K562 (cell line): ENCODE measurements around the gene FBXO21. TPM values are rescaled to one million over a fixed set of nuclear protein-coding genes. Genes with fewer than 3 reads are reported as not detected.

Experiments used
- ATAC-seq: fragments of 200-7000 bp; cut with Tn5 transposase; 3 replicates; pipeline ENCODE4 v1.9.1; 2020; ENCODE audit warnings: moderate library complexity
- BruUV-seq: library from RNA; stranded (reverse); fragments of 400-500 nt; replicated peaks from 2 replicates; lab custom pipeline; 2021; lab: Mats Ljungman, UMichigan
- CTCF ChIA-PET: fragments of 300-600 bp; formaldehyde crosslinking; extraction: SDS; loops from one replicate; lab custom pipeline; 2021; ENCODE audit warnings: low intra/inter-chr PET ratio; lab: Yijun Ruan, JAX
- POLR2A ChIA-PET: fragments of 300-600, 350-650 bp; sonication (Branson Sonifier 250); formaldehyde crosslinking; extraction: SDS; loops from one replicate; lab custom pipeline; 2021; ENCODE audit warnings: antibody characterized with exemption, inconsistent platforms; lab: Yijun Ruan, JAX
- DNase-seq, 4 experiments: peaks; one replicate each; pipeline versions ENCODE4 v3.0.0 to v3.0.0-alpha.2; 2011 to 2018; ENCODE audit warnings: low spot score in 3 of 4, mixed read lengths in 3 of 4; ENCODE audit errors: extremely low read depth in 1 of 4
- FAIRE-seq: peaks from 2 replicates; lab custom pipeline; 2011; peaks lifted over from hg19 to GRCh38; lab: Jason Lieb, UNC
- H2AFZ ChIP-seq: 2 replicates; pipeline ENCODE4 v1.6.0; 2011; ENCODE audit warnings: low read depth, low read length, control low read depth, inconsistent platforms
- H3K27ac ChIP-seq: fragments of 200-600 bp; 3 replicates; pipeline ENCODE4 v1.8.0; 2011; ENCODE audit warnings: low read depth, mild to moderate bottlenecking, control low read depth, inconsistent platforms, low read length, moderate library complexity, mixed read lengths; ENCODE audit errors: extremely low read depth
- H3K27me3 ChIP-seq, 2 experiments: fragments of 300-600 bp in 1 of 2; 2 replicates in 1 of 2; 3 replicates in 1 of 2; pipeline versions ENCODE4 v1.6.0 to v1.8.0; 2011; ENCODE audit warnings: inconsistent platforms in 2 of 2, low read length in 2 of 2, mild to moderate bottlenecking in 1 of 2, mixed read lengths in 1 of 2, moderate library complexity in 1 of 2; ENCODE audit not compliant: control insufficient read depth in 2 of 2, insufficient read depth in 2 of 2
- H3K36me3 ChIP-seq: fragments of 300-600 bp; 3 replicates; pipeline ENCODE4 v1.8.0; 2011; ENCODE audit warnings: mild to moderate bottlenecking, low read length, inconsistent platforms; ENCODE audit not compliant: control insufficient read depth, insufficient read depth
- H3K4me1 ChIP-seq, 2 experiments: fragments of 200-600 bp in 1 of 2; replicated peaks in 1 of 2; 2 replicates in 1 of 2; 3 replicates in 1 of 2; pipeline versions ENCODE4 v1.5.1 to v1.8.0; 2011; ENCODE audit warnings: inconsistent platforms in 2 of 2, low read length in 2 of 2, mild to moderate bottlenecking in 1 of 2, mixed read lengths in 1 of 2, moderate library complexity in 1 of 2; ENCODE audit not compliant: control insufficient read depth in 2 of 2, insufficient read depth in 2 of 2
- H3K4me2 ChIP-seq: 2 replicates; pipeline ENCODE4 v1.6.1; 2011; ENCODE audit warnings: low read length, control low read depth, inconsistent platforms, mixed read lengths; ENCODE audit not compliant: insufficient read depth
- H3K4me3 ChIP-seq: fragments of 200-600 bp; sonication (generic), shearing (Covaris generic); 2 replicates; pipeline ENCODE4 v1.5.1; 2016; ENCODE audit warnings: control low read depth, inconsistent platforms
- H3K79me2 ChIP-seq: fragments of 200-600 bp; 3 replicates; pipeline ENCODE4 v1.8.0; 2011; ENCODE audit warnings: low read length, inconsistent platforms; ENCODE audit not compliant: control insufficient read depth, insufficient read depth
- H3K9ac ChIP-seq, 2 experiments: 2 replicates each; pipeline versions ENCODE4 v1.6.0 to v1.6.1; 2011; ENCODE audit warnings: low read depth in 2 of 2, low read length in 2 of 2, control low read depth in 1 of 2, inconsistent platforms in 1 of 2, mild to moderate bottlenecking in 1 of 2, mixed read lengths in 1 of 2; ENCODE audit not compliant: insufficient read depth in 1 of 2
- H3K9me1 ChIP-seq: one replicate; pipeline ENCODE4 v1.6.0; 2011; ENCODE audit warnings: inconsistent platforms, mild to moderate bottlenecking, low read length, moderate library complexity; ENCODE audit not compliant: control insufficient read depth, insufficient read depth
- H3K9me3 ChIP-seq: replicated peaks from 2 replicates; pipeline ENCODE4 v1.5.1; 2011; ENCODE audit warnings: low read depth, low read length, inconsistent platforms; ENCODE audit not compliant: control insufficient read depth, insufficient read depth
- H4K20me1 ChIP-seq: replicated peaks from 2 replicates; pipeline ENCODE4 v1.6.1; 2011; ENCODE audit warnings: low read length, inconsistent platforms, mixed read lengths; ENCODE audit not compliant: control insufficient read depth, insufficient read depth
- CBX3 ChIP-seq, 2 experiments: IDR thresholded peaks; 1 replicate in 1 of 2; 2 replicates in 1 of 2; pipeline ENCODE4 v1.6.1; 2012; ENCODE audit warnings: inconsistent platforms in 2 of 2, low read length in 2 of 2, borderline replicate concordance in 1 of 2, control low read depth in 1 of 2
- DDX20 ChIP-seq: fragments of 450-650 bp; IDR thresholded peaks from 2 replicates; pipeline ENCODE4 v1.6.1; 2016; ENCODE audit warnings: missing genetic modification characterization, low read depth, mild to moderate bottlenecking, missing compliant biosample characterization, moderate library complexity
- ELF1 ChIP-seq: fragments of 200-800 bp; sonication (Bioruptor generic); IDR thresholded peaks from 2 replicates; pipeline ENCODE4 v1.6.1; 2016; ENCODE audit warnings: missing genetic modification characterization, missing compliant biosample characterization
- ETV1 ChIP-seq: fragments of 450-650 bp; conservative IDR thresholded peaks from 2 replicates; pipeline ENCODE4 v1.6.1; 2016; ENCODE audit warnings: missing genetic modification characterization, control low read depth, low read depth, missing compliant biosample characterization
- FOXK1 ChIP-seq: sonication (generic); formaldehyde crosslinking; IDR thresholded peaks from 2 replicates; pipeline ENCODE4 v1.8.0; 2022; ENCODE audit warnings: missing genetic modification reagents, mild to moderate bottlenecking, borderline replicate concordance
- FOXP1 ChIP-seq: sonication (generic); formaldehyde crosslinking; IDR thresholded peaks from 2 replicates; pipeline ENCODE4 v1.8.0; 2022; ENCODE audit warnings: mild to moderate bottlenecking, missing genetic modification reagents
- HMG20A ChIP-seq: fragments of 450-650 bp; formaldehyde crosslinking; conservative IDR thresholded peaks from 2 replicates; pipeline ENCODE4 v1.4.0; 2020; ENCODE audit warnings: mild to moderate bottlenecking, mixed read lengths
- HSF4 ChIP-seq: fragments of 250-450 bp; sonication (Bioruptor Pico); IDR thresholded peaks from 2 replicates; pipeline ENCODE4 v2.1.2; 2022; ENCODE audit warnings: mild to moderate bottlenecking, moderate library complexity, borderline replicate concordance
- MAFF ChIP-seq: IDR thresholded peaks from 2 replicates; pipeline ENCODE4 v1.6.1; 2012; ENCODE audit warnings: low read length, improper control_type of control experiment
- MLX ChIP-seq, 2 experiments: fragments of 450-650 bp in 1 of 2; sonication (generic) in 1 of 2; formaldehyde crosslinking; conservative IDR thresholded peaks; 2 replicates each; pipeline versions ENCODE4 v1.4.0 to v1.8.1; 2020 to 2022; ENCODE audit warnings: mild to moderate bottlenecking in 1 of 2, missing genetic modification reagents in 1 of 2
- NEUROD1 ChIP-seq: fragments of 150-350 bp; IDR thresholded peaks from 2 replicates; pipeline ENCODE4 v1.6.1; 2014; ENCODE audit warnings: borderline replicate concordance, low read length, low read depth; ENCODE audit not compliant: partially characterized antibody
- NFXL1 ChIP-seq: fragments of 450-650 bp; formaldehyde crosslinking; IDR thresholded peaks from 2 replicates; pipeline ENCODE4 v1.4.0; 2021; ENCODE audit warnings: mild to moderate bottlenecking
- POLR2AphosphoS2 ChIP-seq: IDR thresholded peaks from 2 replicates; pipeline ENCODE4 v1.6.1; 2012; ENCODE audit warnings: low read length, improper control_type of control experiment
- RCOR1 ChIP-seq, 2 experiments: IDR thresholded peaks; 2 replicates each; pipeline ENCODE4 v1.6.1; 2012; ENCODE audit warnings: low read depth in 2 of 2, low read length in 2 of 2, borderline replicate concordance in 1 of 2, improper control_type of control experiment in 1 of 2
- SMARCA5 ChIP-seq: fragments of 450-650 bp; IDR thresholded peaks from 2 replicates; pipeline ENCODE4 v1.6.1; 2016
- TARDBP ChIP-seq: fragments of 450-650 bp; IDR thresholded peaks from 2 replicates; pipeline ENCODE4 v1.6.1; 2016
- TCF15 ChIP-seq: fragments of 250-450 bp; sonication (Bioruptor Pico); IDR thresholded peaks from 2 replicates; pipeline ENCODE4 v1.8.0; 2022; ENCODE audit warnings: moderate library complexity, mild to moderate bottlenecking, inconsistent platforms
- THRA ChIP-seq: fragments of 450-650 bp; IDR thresholded peaks from 2 replicates; pipeline ENCODE4 v1.6.1; 2017; ENCODE audit warnings: mild to moderate bottlenecking, moderate library complexity
- ZFP36 ChIP-seq: fragments of 150-350 bp; IDR thresholded peaks from 2 replicates; pipeline ENCODE4 v1.6.1; 2018; ENCODE audit warnings: low read length, low read depth; ENCODE audit not compliant: partially characterized antibody
- ZNF282 ChIP-seq: sonication (generic); formaldehyde crosslinking; IDR thresholded peaks from 2 replicates; pipeline ENCODE4 v1.8.1; 2023; ENCODE audit warnings: missing genetic modification reagents
- ZNF655 ChIP-seq: fragments of 250-450 bp; sonication (Bioruptor Pico); IDR thresholded peaks from 2 replicates; pipeline ENCODE4 v1.5.0; 2021
- ZSCAN29 ChIP-seq: fragments of 450-650 bp; IDR thresholded peaks from 2 replicates; pipeline ENCODE4 v1.6.1; 2017
- WGBS: fragments of 100-300 bp; shearing (Covaris generic); methylation state at CpG from one replicate; pipeline ENCODE4 v1.1.6; 2016; ENCODE audit warnings: low coverage, mixed read lengths; ENCODE audit not compliant: insufficient coverage; ENCODE audit errors: missing lambda C conversion rate; 5-methylcytosine and 5-hydroxymethylcytosine counted together
- in situ Hi-C: fragments of 300-500 bp; cut with MboI; formaldehyde crosslinking; loops from 4 replicates; pipeline ENCODE4 v1.15.0; 2018; ENCODE audit warnings: inconsistent platforms, mixed read lengths
- intact Hi-C: fragments of 100-400 bp; cut with micrococcal nuclease; formaldehyde crosslinking; loops from 2 replicates; pipeline ENCODE4 v1.14.2; 2022
- polyA plus RNA-seq, 8 experiments: library from polyadenylated mRNA; depleted of rRNA in 4 of 8; stranded (reverse) in 5 of 8; unstranded in 3 of 8; fragments of >200 nt; fragmentation: Nextera tagmentation in 2 of 8; fragmentation: Illumina TruSeq in 1 of 8; extraction: Ambion mirVana in 2 of 8; extraction: Trizol in 1 of 8; gene quantifications; 2 replicates each; pipeline versions ENCODE4 v1.2.1 to v1.2.3, GENCODE V29; 2011 to 2014; ENCODE audit warnings: inconsistent platforms in 1 of 8, missing spikeins in 1 of 8
- total RNA-seq, 7 experiments: library from RNA; depleted of rRNA in 6 of 7; stranded (reverse); fragments of >200 nt in 6 of 7; fragmentation: Illumina TruSeq in 2 of 7; extraction: Trizol in 2 of 7; gene quantifications; 2 replicates each; pipeline versions ENCODE4 v1.2.1 to v1.2.3, GENCODE V29; 2011 to 2021; ENCODE audit warnings: low replicate concordance in 1 of 7

FBXO21 gene
- total and polyA plus RNA-seq, 9 of the 15 experiments (the other 6 are each of a cell fraction or from before 2014, with no cell fraction given) = 3.0 to 50.9 (median 9.1) TPM

GRCh38 chr12:117098024-117098360, 92.3 kb downstream of the FBXO21 start:
- Histone ChIP-seq H3K4me2 (peak overlapping the region; percentile 79), H3K4me3 (peak overlapping the region; percentile 85), H3K27me3 (peaks cover 2 to 24% of the 10 kb centered on the region in 2 experiments; a peak in 4 of 5 replicates), H2AFZ (peak overlapping the region; percentile 84), H3K36me3 (no peaks in the 10 kb centered on the region), H3K9me1 (no peaks in the 10 kb centered on the region), H3K79me2 (peaks cover 32% of the 10 kb centered on the region), H3K4me1 (peaks cover 10 to 37% of the 10 kb centered on the region in 2 experiments), H3K27ac (no peak overlapping the region), H3K9me3 (no peaks in the 10 kb centered on the region), H3K9ac (peak overlapping the region; percentile 60 to 95), H4K20me1 (peaks cover 5% of the 10 kb centered on the region)
- intact Hi-C loops (no loop called here), in situ Hi-C loops (no loop called here)
- FAIRE-seq (peak; percentile 26), DNase-seq (no peak), ATAC-seq (no peak)
- BruUV-seq = no TSS peak
- WGBS = 40% methylated on average over 3 of the region's 3 CpGs
- ChIA-PET POLR2A (interaction anchor here (0.6 to 2.0 kb wide), 5 partner anchors 10 to 991 kb away, joined by 3 to 10 read pairs (median 3); no protein-coding TSS in a partner anchor), CTCF (no interaction called here)
- TF ChIP-seq HSF4 (CRISPR knock-in tag) = no peak
- TF ChIP-seq ETV1 = peak; percentile 80
- no peak for TF ChIP-seq TCF15 (CRISPR knock-in tag)
- no peak for TF ChIP-seq ZNF282 (CRISPR knock-in tag)
- TF ChIP-seq RCOR1 (IDR thresholded peaks at IDR 0.05; ENCODE audit: borderline replicate concordance in 1 of 2, low read depth in 2 of 2, low read length in 2 of 2) = peak in 1 of 2 experiments; percentile 51; a peak in 1 of 4 replicates
- no peak for TF ChIP-seq THRA
- TF ChIP-seq TARDBP = no peak
- peak; percentile 95 for TF ChIP-seq ZFP36
- TF ChIP-seq HMG20A (CRISPR knock-in tag) = no peak
- 0 out of 2 replicates have a peak, but pooled peaks have one; percentile 31 for TF ChIP-seq FOXK1 (CRISPR knock-in tag)
- no peak for TF ChIP-seq MAFF
- no peak for TF ChIP-seq POLR2AphosphoS2
- peak; percentile 72; the same call in 1 of the 2 replicates for TF ChIP-seq SMARCA5
- no peak for TF ChIP-seq NEUROD1
- no peak for TF ChIP-seq MLX (CRISPR knock-in tag; conservative IDR thresholded peaks at IDR 0.05)
- TF ChIP-seq CBX3 (IDR thresholded peaks at IDR 0.05; ENCODE audit: borderline replicate concordance in 1 of 2, low read length in 2 of 2) = 0 out of 3 replicates have a peak, but pooled peaks of 1 of the 2 experiments have one; percentile 19
- TF ChIP-seq DDX20 = no peak
- peak; percentile 60; the same call in 1 of the 2 replicates for TF ChIP-seq ELF1
- no peak for TF ChIP-seq ZNF655 (CRISPR knock-in tag)
- TF ChIP-seq ZSCAN29 = no peak
- no peak for TF ChIP-seq NFXL1 (CRISPR knock-in tag)
- no peak for TF ChIP-seq FOXP1 (CRISPR knock-in tag)
